Thyroid gland (tissue), 4 donors: ENCODE data around the gene GATC. TPM values are rescaled to one million over a fixed set of nuclear protein-coding genes. Genes with fewer than 3 reads are reported as not detected.

Experiments used
- DNase-seq, 2 donors: peaks; one replicate each; pipeline ENCODE4 v3.0.0-alpha.2; 2019
- H3K27ac ChIP-seq, 3 donors: fragments of 200-600 bp; sonication (generic); 1 replicate in 2 of 3; 2 replicates in 1 of 3; pipeline ENCODE4 v1.5.1; 2016 to 2019; ENCODE audit warnings: mild to moderate bottlenecking in 1 of 3, moderate library complexity in 1 of 3
- H3K27me3 ChIP-seq: fragments of 200-600 bp; sonication (generic); one replicate; pipeline ENCODE4 v1.5.1; 2019
- H3K36me3 ChIP-seq, 2 donors: fragments of 200-600 bp; sonication (generic); one replicate each; pipeline ENCODE4 v1.5.1; 2016 to 2019
- H3K4me1 ChIP-seq, 2 donors: fragments of 200-600 bp; sonication (generic); one replicate each; pipeline ENCODE4 v1.5.1; 2017 to 2019
- H3K4me3 ChIP-seq, 3 donors: fragments of 200-600 bp; sonication (generic); replicated peaks in 1 of 3; 1 replicate in 2 of 3; 2 replicates in 1 of 3; pipeline ENCODE4 v1.5.1; 2016; ENCODE audit warnings: mild to moderate bottlenecking in 1 of 3
- H3K9me3 ChIP-seq: fragments of 200-600 bp; sonication (generic); one replicate; pipeline ENCODE4 v1.5.1; 2017
- POLR2A ChIP-seq, 2 donors: fragments of 450-650 bp; IDR thresholded peaks; one replicate each; pipeline ENCODE4 v1.6.1; 2017; ENCODE audit warnings: antibody characterized with exemption in 2 of 2, mild to moderate bottlenecking in 2 of 2, moderate library complexity in 1 of 2
- whole genome bisulfite sequencing, 2 donors: methylation state at CpG; one replicate each; pipeline ENCODE4 v1.1.5; 2017; 5-methylcytosine and 5-hydroxymethylcytosine counted together
- intact Hi-C: fragments of 100-400 bp; cut with DNase I; formaldehyde crosslinking; loops from one replicate; pipeline ENCODE4 v1.15.1; 2023
- total RNA-seq, 4 donors: library from RNA; depleted of rRNA; stranded (reverse); fragments of >200 nt; gene quantifications; one replicate each; pipeline ENCODE4 v1.2.3, GENCODE V29; 2016
- TF ChIP-seq, protein P1 (sequence below), 6 experiments: fragments of 200-600 bp in 3 of 6; fragments of 450-650 bp in 3 of 6; sonication (generic) in 3 of 6; IDR thresholded peaks; one replicate each; pipeline ENCODE4 v1.5.1; 2016 to 2019; ENCODE audit warnings: antibody characterized with exemption in 6 of 6, mild to moderate bottlenecking in 2 of 6, inconsistent platforms in 1 of 6, moderate library complexity in 1 of 6

Gene GATC
- total RNA-seq, 4 donors from 2014 or later, result 32.4 to 38.4 (median 36.6) TPM

DNA sequence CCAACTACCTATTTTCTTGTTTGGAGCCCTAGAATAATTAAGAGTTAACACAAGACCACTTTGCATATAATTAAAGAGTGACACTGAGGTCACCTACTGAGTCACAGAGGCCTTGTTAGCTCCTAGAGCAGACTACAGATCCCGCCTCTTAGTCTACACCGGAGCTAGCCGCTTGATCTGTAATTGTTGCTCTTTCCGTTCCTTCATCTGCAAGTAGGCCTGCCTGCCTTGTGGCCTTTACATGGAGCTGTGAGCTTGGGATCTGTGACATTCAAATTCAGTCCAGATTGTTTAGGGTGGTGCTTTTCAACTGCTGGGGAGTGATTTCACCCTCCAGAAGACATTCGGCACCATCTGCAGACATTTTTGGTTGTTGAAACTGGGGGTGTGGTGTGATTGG lies 44.1 kb downstream of the GATC start:
- TF ChIP-seq POLR2A (IDR thresholded peaks at IDR 0.05), result no peak
- TF ChIP-seq, protein P1, sequence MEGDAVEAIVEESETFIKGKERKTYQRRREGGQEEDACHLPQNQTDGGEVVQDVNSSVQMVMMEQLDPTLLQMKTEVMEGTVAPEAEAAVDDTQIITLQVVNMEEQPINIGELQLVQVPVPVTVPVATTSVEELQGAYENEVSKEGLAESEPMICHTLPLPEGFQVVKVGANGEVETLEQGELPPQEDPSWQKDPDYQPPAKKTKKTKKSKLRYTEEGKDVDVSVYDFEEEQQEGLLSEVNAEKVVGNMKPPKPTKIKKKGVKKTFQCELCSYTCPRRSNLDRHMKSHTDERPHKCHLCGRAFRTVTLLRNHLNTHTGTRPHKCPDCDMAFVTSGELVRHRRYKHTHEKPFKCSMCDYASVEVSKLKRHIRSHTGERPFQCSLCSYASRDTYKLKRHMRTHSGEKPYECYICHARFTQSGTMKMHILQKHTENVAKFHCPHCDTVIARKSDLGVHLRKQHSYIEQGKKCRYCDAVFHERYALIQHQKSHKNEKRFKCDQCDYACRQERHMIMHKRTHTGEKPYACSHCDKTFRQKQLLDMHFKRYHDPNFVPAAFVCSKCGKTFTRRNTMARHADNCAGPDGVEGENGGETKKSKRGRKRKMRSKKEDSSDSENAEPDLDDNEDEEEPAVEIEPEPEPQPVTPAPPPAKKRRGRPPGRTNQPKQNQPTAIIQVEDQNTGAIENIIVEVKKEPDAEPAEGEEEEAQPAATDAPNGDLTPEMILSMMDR (IDR thresholded peaks at IDR 0.05), result no peak
- intact Hi-C loops, result no loop called here
- no peak overlapping the region for H3K27ac ChIP-seq
- 97 to 98% methylated on average over 5 of the region's 5 CpGs for WGBS, 2 donors
- no peak overlapping the region for H3K4me3 ChIP-seq
- no peaks in the 10 kb centered on the region for H3K36me3 ChIP-seq
- H3K4me1 ChIP-seq, result peaks cover 6% of the 10 kb centered on the region in 2 donors
- no peaks in the 10 kb centered on the region for H3K9me3 ChIP-seq
- no peak for DNase-seq
- H3K27me3 ChIP-seq, result no peaks in the 10 kb centered on the region

GRCh38 chr12:120490833-120491512 lies 44.7 kb downstream of the GATC start:
- Histone ChIP-seq H3K36me3 (no peaks in the 10 kb centered on the region), H3K27me3 (no peaks in the 10 kb centered on the region), H3K4me3 (no peak overlapping the region), H3K4me1 (peaks cover 6% of the 10 kb centered on the region in 2 donors), H3K9me3 (no peaks in the 10 kb centered on the region), H3K27ac (no peak overlapping the region)
- no peak for TF ChIP-seq POLR2A (IDR thresholded peaks at IDR 0.05)
- TF ChIP-seq, protein P1 (IDR thresholded peaks at IDR 0.05), result no peak
- no peak for DNase-seq
- intact Hi-C loops, result no loop called here
- WGBS, 2 donors, result 80 to 100% methylated on average over 2 of the region's 2 CpGs

DNA sequence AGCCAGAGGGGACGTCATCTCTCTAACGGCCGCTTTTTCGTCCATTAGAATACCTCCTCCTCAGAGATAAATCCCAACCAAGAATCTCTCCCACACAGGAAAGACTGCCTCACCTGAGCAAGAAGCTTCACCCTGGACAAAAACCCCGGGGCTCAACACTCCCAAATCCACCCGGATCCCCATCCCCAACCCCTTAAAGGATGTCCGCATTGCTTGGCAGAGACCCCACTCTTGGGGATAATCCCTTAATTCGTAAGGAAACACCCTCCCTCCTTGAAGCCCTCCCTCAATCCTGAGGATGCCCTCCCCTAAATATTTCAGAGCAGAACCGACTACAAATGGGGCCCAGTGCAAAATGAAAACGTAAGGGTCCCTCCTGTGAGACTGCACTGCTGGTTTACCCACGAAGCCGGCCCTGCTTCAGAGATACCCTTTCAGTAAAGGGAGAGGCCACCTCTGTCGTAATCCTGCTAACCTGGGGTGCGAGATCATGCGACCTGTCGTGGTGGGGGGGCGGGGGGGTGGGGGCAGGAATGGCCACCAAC lies 49.0 kb downstream of the GATC start:
- peaks cover 6 to 11% of the 10 kb centered on the region in 2 donors for H3K4me1 ChIP-seq
- peaks cover 7 to 11% of the 10 kb centered on the region in 2 donors for H3K36me3 ChIP-seq
- peak overlapping the region in 2 of 3 donors; percentile 32 to 92 for H3K4me3 ChIP-seq
- intact Hi-C loops, result loop anchor here (5.0 kb wide), 1 partner anchor 37 kb away; the partner anchor contains the start of gene RNF10
- no peaks in the 10 kb centered on the region for H3K27me3 ChIP-seq
- no peak for TF ChIP-seq POLR2A (IDR thresholded peaks at IDR 0.05)
- TF ChIP-seq, protein P1 (IDR thresholded peaks at IDR 0.05), result no peak
- no peaks in the 10 kb centered on the region for H3K9me3 ChIP-seq
- H3K27ac ChIP-seq, result peak overlapping the region in 1 of 3 donors; percentile 93
- DNase-seq, result peak in 1 of 2 donors; percentile 2
- WGBS, 2 donors, result 13 to 19% methylated on average over 14 of the region's 17 CpGs

DNA sequence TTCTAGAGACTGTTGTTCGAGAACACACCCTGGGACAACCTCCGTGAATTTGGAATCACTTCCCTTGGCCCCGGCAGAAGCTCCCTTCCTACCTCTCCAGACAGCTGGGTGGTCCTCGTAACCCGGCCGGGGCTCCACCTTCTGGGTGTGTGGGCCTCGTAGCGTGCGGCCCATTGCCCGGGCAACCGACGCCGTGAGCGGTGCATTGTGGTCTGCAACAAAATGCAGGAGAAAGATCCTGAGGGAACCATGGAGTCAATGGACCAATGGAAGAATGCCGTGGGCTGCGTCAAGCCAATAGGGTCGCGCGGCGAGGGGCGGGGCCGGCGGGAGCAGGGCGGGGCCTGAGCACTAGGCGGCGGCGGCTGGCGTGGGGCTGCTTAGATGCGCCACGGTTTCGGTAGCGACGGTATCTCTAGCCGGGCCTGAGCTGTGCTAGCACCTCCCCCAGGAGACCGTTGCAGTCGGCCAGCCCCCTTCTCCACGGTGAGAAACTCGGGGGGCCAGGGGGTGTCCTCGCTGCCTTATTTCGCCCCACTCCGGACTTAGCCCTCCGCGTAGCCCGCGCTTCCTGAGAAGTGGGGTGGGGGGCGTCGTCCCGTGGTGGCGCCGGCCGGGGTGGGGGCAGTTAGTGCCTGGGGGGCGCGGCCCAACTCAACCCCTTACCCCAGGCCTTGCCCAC lies 49.6 kb downstream of the GATC start, which contains the start of gene DYNLL1:
TSS of gene DYNLL1 (plus strand) at position 383 of the 682 bp plus-strand sequence. CDS start 309 bp downstream, outside the sequence.
- peaks cover 7 to 11% of the 10 kb centered on the region in 2 donors for H3K36me3 ChIP-seq
- peak; percentile 67 to 93 for TF ChIP-seq POLR2A (IDR thresholded peaks at IDR 0.05)
- TF ChIP-seq, protein P1 (IDR thresholded peaks at IDR 0.05), result peak in 1 of 6 experiments; percentile 31
- peak within 1 kb of the TSS; percentile 50 to 93 (median 91) for H3K27ac ChIP-seq
- WGBS, 2 donors, result 1 to 2% methylated on average over 13 to 22 of the region's 53 CpGs
- no peaks in the 10 kb centered on the region for H3K9me3 ChIP-seq
- H3K27me3 ChIP-seq, result no peaks in the 10 kb centered on the region
- intact Hi-C loops, result loop anchor here (5.0 kb wide), 1 partner anchor 36 kb away; the partner anchor contains the start of gene RNF10
- H3K4me3 ChIP-seq, result peak within 1 kb of the TSS; percentile 63 to 92 (median 80)
- peak; percentile 95 for DNase-seq
- peaks cover 6 to 11% of the 10 kb centered on the region in 2 donors for H3K4me1 ChIP-seq
